Measurements from ENCODE around the gene CDH15. TPM values are rescaled to one million over a fixed set of nuclear protein-coding genes. Genes with fewer than 3 reads are reported as not detected.

CDH15 gene
- total and polyA plus RNA-seq, 11 donors: 0.16 to 0.32 (median 0.18) TPM; not detected in 8

DNA sequence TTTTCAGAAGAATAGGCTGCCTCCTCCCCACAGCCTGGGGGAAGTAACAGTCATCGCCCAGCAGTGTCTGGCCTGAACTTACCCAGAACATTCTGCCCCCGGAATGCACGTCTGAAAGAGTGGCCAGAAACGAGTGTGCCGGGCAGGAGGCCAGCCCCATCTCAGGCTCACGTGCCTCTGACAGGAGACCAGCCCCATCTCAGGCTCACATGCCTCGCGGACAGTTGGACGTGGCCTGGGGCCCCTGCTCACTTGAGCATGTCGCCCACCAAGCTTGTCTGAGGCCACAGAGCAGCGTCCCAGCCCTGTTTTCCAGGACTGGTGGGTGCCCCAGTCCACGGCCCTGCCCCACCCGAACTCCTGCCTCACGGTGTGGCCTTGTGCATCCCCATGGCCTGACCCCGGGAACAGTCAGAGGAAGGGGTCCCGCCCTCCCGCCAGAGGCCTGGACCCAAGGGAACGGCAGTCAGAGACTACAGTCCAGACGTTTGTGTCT lies 16.3 kb upstream of the CDH15 start:
- ATAC-seq (peak; percentile 74 to 87 (median 86)), DNase-seq (peak; percentile 63 to 83 (median 81))
- intact Hi-C loops (cut with DNase I): no loop called here
- Histone ChIP-seq H3K9me3 (no peaks in the 10 kb centered on the region), H3K4me1 (peaks cover 10 to 30% (median 25%) of the 10 kb centered on the region in 12 donors), H3K27me3 (no peaks in the 10 kb centered on the region), H3K4me3 (no peak overlapping the region), H3K27ac (peak overlapping the region in 3 of 12 donors; percentile 22 to 41 (median 31)), H3K36me3 (peaks cover 0 to 22% (median 18%) of the 10 kb centered on the region in 9 donors)
- 6 to 23% (median 13%) methylated on average over 10 to 19 of the region's 19 CpGs for WGBS, 4 donors
- TF ChIP-seq, protein P1, sequence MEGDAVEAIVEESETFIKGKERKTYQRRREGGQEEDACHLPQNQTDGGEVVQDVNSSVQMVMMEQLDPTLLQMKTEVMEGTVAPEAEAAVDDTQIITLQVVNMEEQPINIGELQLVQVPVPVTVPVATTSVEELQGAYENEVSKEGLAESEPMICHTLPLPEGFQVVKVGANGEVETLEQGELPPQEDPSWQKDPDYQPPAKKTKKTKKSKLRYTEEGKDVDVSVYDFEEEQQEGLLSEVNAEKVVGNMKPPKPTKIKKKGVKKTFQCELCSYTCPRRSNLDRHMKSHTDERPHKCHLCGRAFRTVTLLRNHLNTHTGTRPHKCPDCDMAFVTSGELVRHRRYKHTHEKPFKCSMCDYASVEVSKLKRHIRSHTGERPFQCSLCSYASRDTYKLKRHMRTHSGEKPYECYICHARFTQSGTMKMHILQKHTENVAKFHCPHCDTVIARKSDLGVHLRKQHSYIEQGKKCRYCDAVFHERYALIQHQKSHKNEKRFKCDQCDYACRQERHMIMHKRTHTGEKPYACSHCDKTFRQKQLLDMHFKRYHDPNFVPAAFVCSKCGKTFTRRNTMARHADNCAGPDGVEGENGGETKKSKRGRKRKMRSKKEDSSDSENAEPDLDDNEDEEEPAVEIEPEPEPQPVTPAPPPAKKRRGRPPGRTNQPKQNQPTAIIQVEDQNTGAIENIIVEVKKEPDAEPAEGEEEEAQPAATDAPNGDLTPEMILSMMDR (IDR thresholded peaks at IDR 0.05): no peak
- no peak for TF ChIP-seq POLR2A (IDR thresholded peaks at IDR 0.05)

DNA sequence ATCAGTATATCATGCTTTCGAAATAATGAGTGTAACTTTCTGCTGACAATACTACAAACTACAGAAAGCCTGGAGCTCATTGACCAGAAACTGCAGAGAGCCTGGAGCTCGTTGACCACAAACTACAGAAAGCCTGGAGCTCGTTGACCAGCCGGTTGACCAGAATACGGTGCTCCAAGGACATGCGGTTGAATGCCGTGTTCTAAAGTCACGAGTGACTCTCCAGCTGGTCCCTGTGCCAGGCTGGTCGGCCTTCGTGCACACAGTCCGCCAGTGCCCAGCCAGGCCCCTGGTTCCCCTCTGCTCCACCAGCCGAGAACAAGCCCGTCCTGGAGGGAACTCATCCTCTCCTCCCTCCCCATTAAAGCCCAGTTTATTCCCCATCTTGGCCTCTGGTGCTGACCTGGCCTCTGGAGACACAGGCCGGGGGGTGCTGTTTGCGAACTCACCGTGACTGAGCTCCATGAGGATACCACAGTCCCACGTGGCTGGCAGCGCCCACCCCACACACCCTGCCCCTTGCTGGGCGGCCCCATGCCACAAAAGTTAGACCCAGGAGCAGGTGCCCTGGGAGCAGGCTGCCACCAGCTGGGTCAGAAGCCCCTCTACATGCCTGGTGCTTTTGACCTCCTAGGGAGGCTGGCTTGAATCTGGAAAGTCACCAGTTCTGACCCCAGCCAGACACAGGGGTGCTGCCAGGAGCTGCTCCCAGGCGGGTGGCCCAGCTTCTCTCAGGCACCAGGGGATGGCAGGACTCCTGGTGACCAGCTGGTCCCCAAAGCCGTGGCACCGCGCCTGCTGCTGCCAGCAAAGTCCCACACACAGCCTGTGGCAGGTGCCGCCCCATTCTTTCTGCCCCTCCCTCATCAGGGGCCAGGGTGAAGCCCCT lies 15.5 kb upstream of the CDH15 start:
- H3K27ac ChIP-seq: peak overlapping the region in 3 of 12 donors; percentile 22 to 41 (median 31)
- TF ChIP-seq, protein P1 (IDR thresholded peaks at IDR 0.05): no peak
- no peak for TF ChIP-seq POLR2A (IDR thresholded peaks at IDR 0.05)
- intact Hi-C loops (cut with DNase I): no loop called here
- H3K27me3 ChIP-seq: no peaks in the 10 kb centered on the region
- 57 to 68% (median 61%) methylated on average over 16 to 24 of the region's 24 CpGs for WGBS, 4 donors
- peaks cover 0 to 13% (median 9%) of the 10 kb centered on the region in 9 donors for H3K36me3 ChIP-seq
- H3K9me3 ChIP-seq: no peaks in the 10 kb centered on the region
- DNase-seq (no peak), ATAC-seq (peak in 3 of 4 donors; percentile 1 to 36 (median 25))
- H3K4me3 ChIP-seq: no peak overlapping the region
- peaks cover 10 to 30% (median 25%) of the 10 kb centered on the region in 12 donors for H3K4me1 ChIP-seq

DNA sequence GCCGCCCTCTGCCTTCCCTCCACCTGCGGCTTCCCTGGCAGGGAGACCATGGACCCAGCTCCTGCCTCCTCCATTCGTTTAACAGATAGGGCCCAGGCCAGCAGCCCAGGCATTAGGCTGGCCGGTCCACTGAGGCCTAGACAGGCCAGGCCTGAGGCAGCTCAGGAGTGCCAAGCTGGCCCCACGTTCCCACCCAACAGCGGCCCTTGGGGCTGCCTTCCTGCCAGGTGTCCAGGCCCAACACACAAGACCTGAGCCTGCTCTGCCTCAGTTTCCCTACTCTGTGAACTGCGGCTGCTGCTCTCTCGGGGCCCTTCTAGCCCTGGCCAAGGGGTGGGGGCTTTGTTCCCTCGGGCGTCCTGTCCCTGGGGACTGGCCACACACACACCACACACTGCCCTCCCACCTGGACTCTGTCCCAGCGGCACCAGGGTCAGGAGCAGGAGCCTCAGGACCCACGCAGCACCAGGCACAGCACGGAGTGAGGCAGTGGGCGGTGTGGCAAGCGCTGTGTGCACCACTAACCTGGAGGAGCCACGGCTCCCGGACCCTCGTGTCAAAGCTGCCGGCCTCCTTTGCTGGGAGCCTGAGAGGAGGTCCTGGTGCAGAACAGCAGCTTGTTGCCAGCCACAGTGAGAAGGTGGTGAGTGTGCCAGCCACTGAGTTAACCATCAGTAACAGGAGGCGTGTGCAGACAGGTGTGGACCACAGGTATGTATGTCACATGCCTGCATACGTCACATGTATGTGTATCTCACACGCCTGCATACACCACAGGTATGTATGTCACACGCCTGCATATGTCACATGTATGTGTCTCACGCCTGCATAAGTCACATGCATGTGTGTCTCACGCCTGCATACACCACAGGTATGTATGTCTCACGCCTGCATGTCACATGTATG lies 14.6 kb upstream of the CDH15 start:
- intact Hi-C loops (cut with DNase I): no loop called here
- H3K4me1 ChIP-seq: peaks cover 10 to 30% (median 25%) of the 10 kb centered on the region in 12 donors
- 78 to 81% (median 80%) methylated on average over 21 to 26 of the region's 26 CpGs for WGBS, 4 donors
- H3K9me3 ChIP-seq: no peaks in the 10 kb centered on the region
- H3K27me3 ChIP-seq: peaks cover 0 to 4% (median 0%) of the 10 kb centered on the region in 9 donors
- H3K36me3 ChIP-seq: peaks cover 0 to 6% (median under 1%) of the 10 kb centered on the region in 9 donors
- H3K4me3 ChIP-seq: no peak overlapping the region
- no peak overlapping the region for H3K27ac ChIP-seq
- ATAC-seq: no peak
- no peak for TF ChIP-seq POLR2A (IDR thresholded peaks at IDR 0.05)
- TF ChIP-seq, protein P1 (IDR thresholded peaks at IDR 0.05): no peak
- no peak for DNase-seq

All from heart left ventricle (tissue), 16 donors.